Effector memory CD4-positive, alpha-beta T cell (primary cell): ENCODE results near the gene HS3ST4.

ENCODE experiments used
- DNase-seq, 3 donors: peaks; one replicate each; pipeline ENCODE4 v3.0.0-alpha.2; 2020
- H3K27ac ChIP-seq: 2 replicates; pipeline ENCODE4 v1.7.0; 2013; ENCODE audit warnings: mild to moderate bottlenecking, low read length, moderate library complexity; ENCODE audit not compliant: insufficient read depth, poor library complexity, severe bottlenecking
- H3K27me3 ChIP-seq: replicated peaks from 2 replicates; pipeline ENCODE4 v1.7.0; 2013; ENCODE audit warnings: mild to moderate bottlenecking, low read length; ENCODE audit not compliant: insufficient read depth, control insufficient read depth, poor library complexity, severe bottlenecking
- H3K36me3 ChIP-seq: 2 replicates; pipeline ENCODE4 v1.7.0; 2013; ENCODE audit warnings: mild to moderate bottlenecking, low read length, moderate library complexity; ENCODE audit not compliant: control insufficient read depth, insufficient read depth
- H3K4me1 ChIP-seq: 2 replicates; pipeline ENCODE4 v1.7.0; 2013; ENCODE audit warnings: low read length, mild to moderate bottlenecking; ENCODE audit not compliant: control insufficient read depth, insufficient read depth, poor library complexity, severe bottlenecking
- H3K4me3 ChIP-seq: 2 replicates; pipeline ENCODE4 v1.7.0; 2013; ENCODE audit warnings: low read length, low read depth, mild to moderate bottlenecking; ENCODE audit not compliant: insufficient read depth, poor library complexity, severe bottlenecking
- H3K9me3 ChIP-seq: 2 replicates; pipeline ENCODE4 v1.7.0; 2013; ENCODE audit warnings: mild to moderate bottlenecking, low read length, moderate library complexity; ENCODE audit not compliant: control insufficient read depth

HS3ST4 gene

GRCh38 chr16:25875956-25876598, 184.3 kb downstream of the HS3ST4 start:
- H3K27ac ChIP-seq, result no peak overlapping the region
- no peaks in the 10 kb centered on the region for H3K36me3 ChIP-seq
- H3K4me3 ChIP-seq, result no peak overlapping the region
- no peaks in the 10 kb centered on the region for H3K27me3 ChIP-seq
- DNase-seq, result no peak
- H3K9me3 ChIP-seq, result no peaks in the 10 kb centered on the region
- H3K4me1 ChIP-seq, result no peaks in the 10 kb centered on the region

GRCh38 chr16:25877103-25877502, 185.3 kb downstream of the HS3ST4 start:
- no peaks in the 10 kb centered on the region for H3K27me3 ChIP-seq
- no peaks in the 10 kb centered on the region for H3K9me3 ChIP-seq
- no peak overlapping the region for H3K27ac ChIP-seq
- no peaks in the 10 kb centered on the region for H3K36me3 ChIP-seq
- no peaks in the 10 kb centered on the region for H3K4me1 ChIP-seq
- H3K4me3 ChIP-seq, result no peak overlapping the region
- no peak for DNase-seq

GRCh38 chr16:25886598-25886997, 194.8 kb downstream of the HS3ST4 start:
- DNase-seq, result no peak
- Histone ChIP-seq H3K4me3 (no peak overlapping the region), H3K4me1 (no peaks in the 10 kb centered on the region), H3K27ac (no peak overlapping the region), H3K27me3 (no peaks in the 10 kb centered on the region), H3K9me3 (no peaks in the 10 kb centered on the region), H3K36me3 (no peaks in the 10 kb centered on the region)

GRCh38 chr16:25888868-25889267, 197.1 kb downstream of the HS3ST4 start:
- H3K27ac ChIP-seq, result no peak overlapping the region
- no peaks in the 10 kb centered on the region for H3K4me1 ChIP-seq
- H3K9me3 ChIP-seq, result no peaks in the 10 kb centered on the region
- H3K27me3 ChIP-seq, result no peaks in the 10 kb centered on the region
- no peak for DNase-seq
- H3K4me3 ChIP-seq, result no peak overlapping the region
- H3K36me3 ChIP-seq, result no peaks in the 10 kb centered on the region

- no peak for DNase-seq
- no peak overlapping the region for H3K27ac ChIP-seq
- H3K9me3 ChIP-seq, result no peaks in the 10 kb centered on the region
- no peaks in the 10 kb centered on the region for H3K36me3 ChIP-seq
- no peaks in the 10 kb centered on the region for H3K27me3 ChIP-seq
- no peaks in the 10 kb centered on the region for H3K4me1 ChIP-seq
- no peak overlapping the region for H3K4me3 ChIP-seq
Observed at GRCh38 chr16:25893332-25893731, 201.6 kb downstream of the HS3ST4 start.

GRCh38 chr16:25894093-25894492, 202.3 kb downstream of the HS3ST4 start:
- H3K4me1 ChIP-seq, result no peaks in the 10 kb centered on the region
- no peaks in the 10 kb centered on the region for H3K9me3 ChIP-seq
- H3K27me3 ChIP-seq, result no peaks in the 10 kb centered on the region
- no peak overlapping the region for H3K27ac ChIP-seq
- no peak overlapping the region for H3K4me3 ChIP-seq
- no peaks in the 10 kb centered on the region for H3K36me3 ChIP-seq
- DNase-seq, result no peak

- H3K4me3 ChIP-seq, result no peak overlapping the region
- no peaks in the 10 kb centered on the region for H3K36me3 ChIP-seq
- no peak overlapping the region for H3K27ac ChIP-seq
- DNase-seq, result no peak
- no peaks in the 10 kb centered on the region for H3K27me3 ChIP-seq
- no peaks in the 10 kb centered on the region for H3K4me1 ChIP-seq
- H3K9me3 ChIP-seq, result no peaks in the 10 kb centered on the region
Observed at GRCh38 chr16:25895380-25895779, 203.6 kb downstream of the HS3ST4 start.

GRCh38 chr16:25896411-25896810, 204.7 kb downstream of the HS3ST4 start:
- no peaks in the 10 kb centered on the region for H3K36me3 ChIP-seq
- no peaks in the 10 kb centered on the region for H3K27me3 ChIP-seq
- H3K27ac ChIP-seq, result no peak overlapping the region
- no peak overlapping the region for H3K4me3 ChIP-seq
- no peaks in the 10 kb centered on the region for H3K4me1 ChIP-seq
- DNase-seq, result no peak
- no peaks in the 10 kb centered on the region for H3K9me3 ChIP-seq

GRCh38 chr16:25897702-25898101, 205.9 kb downstream of the HS3ST4 start:
- no peak for DNase-seq
- no peak overlapping the region for H3K4me3 ChIP-seq

GRCh38 chr16:25905810-25906209, 214.1 kb downstream of the HS3ST4 start:
- Histone ChIP-seq H3K4me1 (no peaks in the 10 kb centered on the region), H3K4me3 (no peak overlapping the region), H3K27ac (no peak overlapping the region), H3K27me3 (no peaks in the 10 kb centered on the region), H3K9me3 (no peaks in the 10 kb centered on the region), H3K36me3 (no peaks in the 10 kb centered on the region)
- DNase-seq, result no peak

More at GRCh38 chr16:25897702-25898101, 205.9 kb downstream of the HS3ST4 start:
- H3K27me3 ChIP-seq, result no peaks in the 10 kb centered on the region
- no peaks in the 10 kb centered on the region for H3K9me3 ChIP-seq
- no peaks in the 10 kb centered on the region for H3K4me1 ChIP-seq
- no peak overlapping the region for H3K27ac ChIP-seq
- no peaks in the 10 kb centered on the region for H3K36me3 ChIP-seq
